Renal pelvis (tissue), 4 donors: ENCODE results near the gene LYRM1. TPM values are rescaled to one million over a fixed set of nuclear protein-coding genes. Genes with fewer than 3 reads are reported as not detected.
"Not testable (repeated sequence)": the region's sequence is repeated elsewhere in the genome, so short reads cannot be mapped to it uniquely, and the experiment has no call there.

Experiments used
- DNase-seq: peaks from one replicate; pipeline ENCODE4 v3.0.0-alpha.2; 2013
- polyA plus RNA-seq, 3 donors: library from polyadenylated mRNA; unstranded; fragments of 120-200 nt; gene quantifications; one replicate each; pipeline ENCODE4 v1.2.1, GENCODE V29; 2013; ENCODE audit not compliant: insufficient read length in 3 of 3

LYRM1 gene
- polyA plus RNA-seq, 3 donors: 46.9 to 48.7 (median 48.1) TPM

GRCh38 chr16:20929676-20930364 is 29.2 kb downstream of the LYRM1 start:
- not testable (repeated sequence) for DNase-seq

GRCh38 chr16:20930365-20930690 is 29.8 kb downstream of the LYRM1 start:
- no peak for DNase-seq

DNA sequence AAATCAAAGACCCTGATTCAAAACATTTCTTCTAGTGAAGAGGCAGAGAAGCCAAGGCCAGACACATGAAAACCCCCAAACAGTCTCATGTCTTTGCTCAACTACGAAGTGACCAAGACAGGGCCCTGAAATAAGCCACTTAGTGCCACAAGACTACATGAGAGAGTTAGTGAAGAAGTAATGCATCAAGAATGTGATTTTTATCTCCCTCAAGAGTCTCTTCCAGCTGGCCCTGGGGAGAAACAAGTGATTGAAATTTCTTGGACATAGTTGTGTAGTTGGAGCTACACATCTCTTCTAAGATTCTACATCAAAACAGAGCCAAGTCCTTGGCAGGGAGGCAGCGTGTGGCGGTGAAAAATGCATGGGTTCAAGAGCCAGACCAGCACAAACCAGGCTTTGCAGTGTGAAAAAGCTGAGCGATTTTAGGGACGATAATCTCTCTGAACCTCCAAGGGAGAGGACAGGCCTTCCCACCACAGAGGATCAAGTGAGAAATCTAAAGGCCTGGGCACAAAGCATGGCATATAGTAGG is 30.6 kb downstream of the LYRM1 start:
- DNase-seq: no peak

DNA sequence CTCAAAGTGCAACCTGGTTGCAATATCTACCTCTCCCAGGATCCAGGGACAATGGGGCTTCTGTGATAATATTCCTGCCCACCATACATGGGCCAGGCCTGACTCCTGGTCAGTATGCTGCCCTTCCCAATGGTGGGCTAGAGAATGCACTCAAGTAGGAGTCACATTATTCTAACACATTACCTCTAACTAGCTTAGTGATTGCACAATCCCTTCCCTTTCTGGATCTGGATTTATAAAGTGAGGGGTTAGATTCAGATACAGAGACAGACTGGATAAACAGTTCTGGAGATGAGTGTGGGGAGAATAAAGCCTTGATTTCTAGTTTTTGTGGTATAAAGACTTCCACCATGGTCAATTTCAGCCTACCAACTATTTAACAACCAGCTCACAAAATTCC is 33.0 kb downstream of the LYRM1 start:
- DNase-seq: no peak

GRCh38 chr16:20937736-20938135 is 37.2 kb downstream of the LYRM1 start:
- DNase-seq: no peak

DNA sequence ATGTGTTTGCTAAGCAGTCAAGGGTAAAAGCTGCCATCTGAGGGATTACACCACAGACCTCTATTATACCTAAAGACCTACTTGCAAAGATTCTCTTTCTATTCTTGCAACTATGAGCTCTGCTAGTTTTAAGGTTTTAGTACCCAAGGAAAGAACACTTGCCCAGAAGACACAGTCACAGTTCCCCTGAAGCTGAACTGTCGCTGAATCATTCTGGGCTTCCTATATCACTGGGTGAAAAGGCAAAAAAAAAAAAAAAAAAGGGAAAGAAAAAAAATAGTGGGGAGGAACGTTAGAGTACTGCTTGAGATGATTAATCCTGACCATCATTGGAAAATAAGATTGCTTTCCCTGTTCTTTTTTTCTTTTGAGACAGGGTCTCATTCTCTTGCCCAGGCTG is 37.9 kb downstream of the LYRM1 start:
- DNase-seq: no peak

DNA sequence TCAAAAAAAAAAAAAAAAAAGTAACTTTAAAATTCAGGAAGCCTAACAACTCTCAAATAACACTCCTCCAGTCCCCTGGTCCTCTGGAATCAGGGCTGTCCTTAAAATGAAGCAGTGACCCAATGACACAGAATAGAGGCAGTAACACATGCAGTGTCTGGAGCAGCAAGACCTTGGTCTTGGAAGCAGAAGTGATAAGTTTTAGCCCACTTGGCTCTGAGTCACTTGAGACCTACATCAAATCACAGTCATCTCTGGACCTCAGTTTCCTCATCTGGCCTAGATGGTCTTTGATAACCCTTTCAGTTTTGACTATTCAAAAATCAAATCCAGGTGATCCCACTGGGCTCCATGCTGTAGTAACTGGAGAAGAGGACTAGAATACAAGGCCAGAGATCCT is 39.0 kb downstream of the LYRM1 start:
- DNase-seq: no peak

- no peak for DNase-seq
Observed at GRCh38 chr16:20940871-20941635, 40.5 kb downstream of the LYRM1 start.

DNA sequence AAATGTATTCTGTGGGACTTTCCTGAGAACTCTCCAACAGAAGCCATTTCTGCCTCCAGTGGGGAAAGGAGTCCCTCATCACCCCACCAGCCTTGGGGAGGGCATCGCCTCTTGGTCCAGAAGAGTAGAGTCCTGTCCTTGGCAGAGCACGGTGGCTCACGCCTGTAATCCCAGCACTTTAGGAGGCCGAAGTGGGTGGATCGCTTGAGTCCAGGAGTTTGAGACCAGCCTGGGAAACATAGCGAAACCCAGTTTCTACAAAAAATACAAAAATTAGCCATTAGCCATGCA is 41.0 kb downstream of the LYRM1 start:
- DNase-seq: no peak

- DNase-seq: no peak
Observed at GRCh38 chr16:20942256-20942655, 41.7 kb downstream of the LYRM1 start.

DNA sequence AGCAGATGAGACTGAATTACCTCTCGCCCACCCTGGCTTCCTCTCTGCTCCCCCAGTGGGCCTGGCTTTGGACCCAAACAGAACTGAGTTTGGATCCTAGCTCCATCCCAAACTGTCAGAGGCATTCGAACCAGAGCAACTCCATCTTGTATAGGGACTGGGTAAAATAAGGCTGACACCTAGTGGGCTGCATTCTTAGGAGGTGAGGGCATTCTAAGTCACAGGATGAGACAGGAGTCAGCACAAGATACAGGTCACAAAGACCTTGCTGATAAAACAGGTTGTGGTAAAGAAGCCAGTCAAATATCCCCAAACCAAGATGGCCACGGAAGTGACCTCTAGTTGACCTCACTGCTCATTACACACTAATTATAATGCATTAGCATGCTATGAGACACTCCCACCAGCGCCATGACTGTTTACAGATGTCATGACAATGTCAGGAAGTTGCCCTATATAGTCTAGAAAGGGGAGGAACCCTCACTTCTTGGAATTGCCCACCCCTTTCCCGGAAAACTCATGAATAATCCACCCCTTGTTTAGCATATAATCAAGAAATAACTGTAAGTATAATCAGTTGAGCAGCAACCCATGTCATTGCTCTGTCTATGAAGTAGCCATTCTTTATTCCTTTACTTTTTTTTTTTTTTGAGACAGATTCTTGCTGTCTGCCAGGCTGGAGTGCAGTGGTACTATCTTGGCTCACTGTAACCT is 44.4 kb downstream of the LYRM1 start:
- DNase-seq: no peak

- DNase-seq: not testable (repeated sequence)
Observed at GRCh38 chr16:20945575-20945875, 45.0 kb downstream of the LYRM1 start.

DNA sequence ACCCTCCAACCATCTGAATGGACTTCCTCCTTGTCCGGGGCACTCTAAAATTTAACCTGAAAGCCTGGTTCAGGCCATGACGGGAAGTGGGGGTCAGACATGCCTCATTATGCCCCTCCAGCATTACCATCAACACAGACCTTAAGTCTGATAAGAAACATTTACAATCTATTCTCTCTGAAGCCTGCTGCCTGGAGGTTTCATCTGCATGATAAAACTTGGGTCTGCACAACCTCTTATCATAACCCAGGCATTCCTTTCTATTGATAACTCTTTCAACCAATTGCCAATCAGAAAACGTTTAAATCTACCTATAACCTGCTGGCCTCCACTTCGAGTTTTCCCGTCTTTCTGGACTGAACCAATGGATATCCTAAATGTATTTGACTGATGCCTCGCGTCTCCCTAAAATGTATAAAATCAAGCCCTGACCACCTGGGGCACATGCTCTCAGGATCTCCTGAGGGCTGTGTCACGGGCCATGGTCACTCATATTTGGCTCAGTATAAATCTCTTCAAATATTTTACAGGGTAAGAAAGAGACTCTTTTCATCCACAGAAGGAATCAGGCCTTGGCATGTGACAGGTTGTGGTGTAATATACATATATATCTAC is 45.6 kb downstream of the LYRM1 start:
- DNase-seq: no peak

GRCh38 chr16:20948444-20948843 is 47.9 kb downstream of the LYRM1 start:
- no peak for DNase-seq

GRCh38 chr16:20949660-20950059 is 49.1 kb downstream of the LYRM1 start:
- no peak for DNase-seq

- no peak for DNase-seq
Observed at GRCh38 chr16:20950294-20950693, 49.7 kb downstream of the LYRM1 start.

DNA sequence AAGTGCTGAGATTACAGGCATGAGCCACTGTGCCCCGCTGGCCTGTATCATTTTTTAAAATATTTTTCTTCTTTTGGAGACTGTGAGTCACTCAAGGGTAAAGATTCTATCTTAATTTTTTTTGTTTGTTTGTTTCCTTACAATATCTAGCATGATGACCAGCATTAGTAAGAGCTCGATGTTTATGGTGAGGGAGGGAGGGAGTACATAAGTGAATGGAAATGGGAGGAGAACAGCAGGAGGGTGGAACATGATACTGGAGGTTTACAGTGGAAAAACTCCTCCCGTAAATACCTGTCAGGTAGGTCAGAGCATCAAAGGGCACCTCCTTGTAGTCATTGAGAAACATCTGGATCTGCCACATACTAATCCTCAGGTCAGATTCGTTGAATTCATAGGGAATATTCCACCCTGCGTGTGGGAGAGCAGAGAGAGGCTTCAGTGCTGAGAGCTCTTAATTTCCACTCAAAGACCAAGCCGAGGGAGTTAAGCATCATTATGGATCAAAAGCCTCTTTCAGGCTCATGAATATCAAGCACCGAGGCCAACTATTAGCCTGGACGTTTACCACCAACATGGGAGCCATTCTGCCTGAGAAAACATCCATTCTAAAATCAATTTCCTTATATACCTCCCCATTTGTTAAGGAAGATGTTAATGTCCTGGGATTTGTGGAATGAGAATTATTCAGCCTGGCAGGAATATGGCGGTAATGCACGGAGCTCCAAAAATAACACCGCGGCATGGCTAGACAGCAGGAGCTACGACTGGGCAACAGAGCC is 51.8 kb downstream of the LYRM1 start:
- no peak for DNase-seq

DNA sequence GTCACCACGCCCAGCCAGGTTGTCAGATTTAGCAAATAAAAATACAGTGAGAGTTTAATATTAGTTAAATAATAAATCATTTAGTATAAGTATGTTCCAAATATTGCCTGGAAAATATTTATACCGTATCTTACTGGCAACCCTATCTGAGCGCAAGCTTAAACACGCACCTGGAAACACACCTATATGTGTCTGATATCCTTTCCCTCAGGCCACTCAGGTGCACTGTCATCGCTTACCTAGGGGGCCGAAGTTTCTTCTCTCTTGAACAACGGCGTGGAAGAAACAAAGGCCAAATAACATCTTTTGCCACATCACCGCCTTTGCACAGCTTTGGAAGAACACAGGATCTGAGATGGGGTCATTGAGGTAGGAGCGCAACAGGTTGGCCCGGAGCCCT is 54.0 kb downstream of the LYRM1 start:
- DNase-seq: no peak

- peak; percentile 72 for DNase-seq
Observed at GRCh38 chr16:20956319-20956718, 55.7 kb downstream of the LYRM1 start.

DNA sequence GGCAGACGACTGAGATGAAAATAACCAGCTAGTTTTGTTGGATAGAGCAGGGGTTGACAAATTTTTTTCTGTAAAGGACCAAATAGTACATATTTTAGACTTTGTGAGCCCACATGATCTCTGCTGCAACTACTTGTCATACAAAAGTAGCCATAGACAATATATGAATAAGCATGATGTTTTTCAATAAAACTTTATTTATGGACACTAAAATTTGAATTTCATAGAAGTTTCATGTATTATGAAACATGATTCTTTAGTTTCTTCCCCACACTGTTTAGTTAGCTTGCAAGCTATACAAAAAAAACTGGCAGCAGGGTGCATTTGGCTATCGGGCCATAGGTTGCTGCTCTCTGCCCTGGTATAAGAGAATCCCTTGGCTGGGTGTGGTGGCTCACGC is 56.6 kb downstream of the LYRM1 start:
- DNase-seq: no peak

DNA sequence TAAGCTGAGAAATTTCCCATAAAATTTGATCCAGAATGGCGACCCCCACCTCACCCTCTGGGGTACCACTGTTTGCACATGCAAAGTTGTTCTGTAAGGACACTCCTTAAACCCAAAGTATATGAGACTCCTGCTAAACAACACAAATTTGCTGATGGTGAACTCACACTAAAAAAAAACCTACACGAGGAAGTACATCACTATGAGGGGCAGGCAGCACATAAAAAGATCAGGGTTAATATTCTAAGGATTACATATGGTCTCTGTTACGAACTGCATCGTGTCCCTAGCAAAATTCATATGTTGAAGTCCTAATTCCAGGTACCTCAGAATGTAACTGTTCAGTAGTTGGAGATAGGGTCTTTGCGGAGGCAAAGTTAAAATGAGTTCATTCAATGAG is 60.3 kb downstream of the LYRM1 start:
- no peak for DNase-seq

DNA sequence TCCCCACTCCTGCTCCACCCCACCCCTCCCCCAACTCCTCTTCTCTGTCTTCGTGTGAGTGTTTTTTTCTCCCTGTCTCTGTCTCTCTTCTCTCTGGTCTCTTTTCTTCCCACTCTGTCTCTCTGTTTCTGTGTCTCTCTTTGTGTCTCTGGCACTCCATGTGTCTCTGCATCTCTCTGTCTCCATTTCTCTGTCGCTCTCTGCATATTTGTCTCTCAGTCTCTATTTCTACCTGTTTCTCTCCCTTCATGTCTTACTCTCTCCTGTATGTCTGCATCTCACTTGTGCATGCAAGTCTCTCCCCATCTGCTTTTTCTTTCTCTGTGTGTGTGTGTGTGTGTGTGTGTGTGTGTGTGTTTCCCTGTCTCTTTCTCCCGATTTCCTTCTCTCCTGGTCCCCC is 68.2 kb downstream of the LYRM1 start:
- DNase-seq: no peak
